GM19328 (cell line): ENCODE results near the gene LAMB4.

Experiments
- ATAC-seq: cut with Tn5 transposase; IDR thresholded peaks from one replicate; pipeline ENCODE4 v1.9.1; 2021; ENCODE audit warnings: mild to moderate bottlenecking, moderate library complexity; ENCODE audit not compliant: unreplicated experiment

The LAMB4 gene

DNA sequence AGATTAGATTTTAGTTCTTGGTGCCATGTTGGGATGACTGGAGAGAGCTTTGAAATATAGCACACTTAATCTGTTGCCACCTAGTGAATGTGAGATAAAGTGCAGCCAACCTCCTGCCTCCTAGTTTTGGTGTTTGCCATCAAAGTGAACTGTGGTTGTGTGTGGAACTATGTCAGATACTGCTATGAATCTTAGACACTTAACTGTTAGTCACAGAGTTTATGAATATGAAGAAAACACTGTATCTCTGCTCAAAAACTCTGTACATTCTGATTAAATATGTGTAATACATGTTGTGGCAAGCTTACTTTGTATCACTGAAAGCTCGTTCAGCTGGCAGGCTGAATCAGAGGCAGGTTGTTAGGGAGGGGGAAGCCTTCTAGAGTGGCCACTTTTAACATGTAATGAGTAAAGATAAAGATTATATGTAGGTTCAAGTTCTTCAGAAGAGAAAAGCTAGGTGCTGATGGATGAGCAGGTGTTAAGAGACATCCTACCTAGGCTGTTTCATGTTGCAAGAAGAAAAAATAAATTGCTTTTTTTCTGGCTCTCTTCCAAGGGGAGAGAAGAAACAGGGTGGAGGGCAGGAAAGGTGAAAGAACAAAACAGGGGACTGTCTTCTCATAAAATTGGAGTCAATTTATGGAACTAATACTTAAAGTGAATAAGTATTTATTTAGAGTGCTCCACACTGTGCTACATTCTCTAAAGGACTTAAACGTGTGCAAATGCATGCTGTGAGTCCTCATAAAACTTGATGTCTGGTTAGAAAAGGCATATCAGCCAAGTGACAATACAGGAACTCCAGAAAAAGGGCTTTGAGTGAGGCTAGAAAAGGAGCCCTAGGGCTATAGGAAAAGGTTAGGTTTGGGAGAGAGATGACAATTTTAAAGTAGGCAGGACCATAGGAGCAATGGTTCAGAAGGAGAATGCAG is 113.1 kb downstream of the LAMB4 start:
- no peak for ATAC-seq

DNA sequence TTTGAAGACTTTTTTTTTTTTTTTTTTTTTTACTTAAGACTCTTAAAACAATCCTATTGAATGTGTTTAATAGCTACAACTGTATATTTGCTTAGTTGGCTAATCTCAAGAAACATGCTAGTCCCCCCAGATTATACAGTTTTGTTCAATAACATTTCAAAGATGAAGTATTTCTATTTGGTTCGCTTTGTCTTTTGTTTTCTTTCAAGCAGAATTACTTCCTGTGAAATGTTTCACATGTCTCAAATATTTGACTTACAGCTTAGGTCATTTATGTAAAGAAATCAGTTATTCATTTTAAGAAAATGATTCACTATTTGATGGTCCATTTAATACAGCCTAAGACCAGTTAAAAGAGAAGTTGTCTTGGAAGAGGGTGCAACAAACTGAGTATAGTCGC is 114.4 kb downstream of the LAMB4 start:
- no peak for ATAC-seq

DNA sequence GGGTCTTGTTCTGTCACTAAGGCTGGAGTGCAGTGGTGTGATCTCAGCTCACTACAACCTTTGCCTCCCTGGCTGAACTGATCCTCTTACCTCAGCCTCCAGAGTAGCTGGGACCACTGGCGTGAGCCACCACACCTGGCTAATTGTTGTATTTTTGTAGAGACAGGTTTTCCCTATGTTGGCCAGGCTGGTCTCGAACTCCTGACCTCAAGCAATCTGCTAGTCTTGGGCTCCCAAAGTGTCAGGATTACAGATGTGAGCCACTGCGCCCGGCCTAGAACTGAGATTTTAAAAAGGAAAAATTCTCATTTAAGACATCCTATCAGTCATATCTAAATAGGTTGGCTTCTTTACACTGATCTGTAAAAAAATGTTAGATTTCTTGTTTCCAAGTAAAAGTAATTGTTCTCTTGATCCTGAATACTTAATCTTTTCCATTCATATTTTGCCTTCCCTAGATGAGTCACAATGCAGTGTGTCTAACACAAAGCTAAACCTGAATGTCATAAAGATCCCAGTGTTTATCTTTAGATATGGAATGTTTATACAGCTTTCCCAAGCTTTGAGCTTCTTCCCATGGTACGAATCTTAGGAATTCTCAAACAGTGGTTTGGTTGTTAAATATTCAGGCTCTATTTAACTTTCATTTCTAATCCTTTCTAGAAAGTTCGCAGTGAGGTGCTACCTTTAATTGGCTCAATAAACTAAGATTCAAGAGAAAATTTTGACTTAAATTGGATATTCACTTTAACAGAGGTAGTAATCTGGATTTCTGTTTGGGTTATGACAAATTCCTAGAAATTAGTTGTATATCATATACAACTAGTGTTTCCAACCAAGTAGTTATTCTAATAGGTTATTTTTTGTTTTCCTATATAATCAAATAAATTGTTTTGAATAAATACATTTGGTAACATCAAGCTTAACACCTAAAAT is 115.1 kb downstream of the LAMB4 start:
- ATAC-seq, result no peak

DNA sequence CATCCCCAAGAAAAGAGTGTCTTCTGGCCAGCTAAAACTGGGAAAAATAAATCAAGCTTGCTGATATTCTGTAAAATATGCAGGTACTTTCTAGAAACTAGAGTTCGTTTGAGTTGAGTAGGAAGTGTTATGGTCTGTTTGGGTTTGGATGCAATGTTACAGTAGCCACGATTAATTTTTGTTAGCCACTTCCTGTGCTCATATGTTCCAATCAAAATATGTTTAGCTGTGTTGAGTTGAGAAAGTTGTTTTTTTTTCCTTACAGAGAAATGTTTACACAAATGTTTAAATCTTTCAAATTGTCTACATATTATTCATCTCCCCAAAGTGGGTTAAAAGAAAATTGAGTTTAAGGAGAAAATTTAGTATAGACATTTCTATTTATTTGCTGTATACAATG is 115.9 kb downstream of the LAMB4 start:
- no peak for ATAC-seq

DNA sequence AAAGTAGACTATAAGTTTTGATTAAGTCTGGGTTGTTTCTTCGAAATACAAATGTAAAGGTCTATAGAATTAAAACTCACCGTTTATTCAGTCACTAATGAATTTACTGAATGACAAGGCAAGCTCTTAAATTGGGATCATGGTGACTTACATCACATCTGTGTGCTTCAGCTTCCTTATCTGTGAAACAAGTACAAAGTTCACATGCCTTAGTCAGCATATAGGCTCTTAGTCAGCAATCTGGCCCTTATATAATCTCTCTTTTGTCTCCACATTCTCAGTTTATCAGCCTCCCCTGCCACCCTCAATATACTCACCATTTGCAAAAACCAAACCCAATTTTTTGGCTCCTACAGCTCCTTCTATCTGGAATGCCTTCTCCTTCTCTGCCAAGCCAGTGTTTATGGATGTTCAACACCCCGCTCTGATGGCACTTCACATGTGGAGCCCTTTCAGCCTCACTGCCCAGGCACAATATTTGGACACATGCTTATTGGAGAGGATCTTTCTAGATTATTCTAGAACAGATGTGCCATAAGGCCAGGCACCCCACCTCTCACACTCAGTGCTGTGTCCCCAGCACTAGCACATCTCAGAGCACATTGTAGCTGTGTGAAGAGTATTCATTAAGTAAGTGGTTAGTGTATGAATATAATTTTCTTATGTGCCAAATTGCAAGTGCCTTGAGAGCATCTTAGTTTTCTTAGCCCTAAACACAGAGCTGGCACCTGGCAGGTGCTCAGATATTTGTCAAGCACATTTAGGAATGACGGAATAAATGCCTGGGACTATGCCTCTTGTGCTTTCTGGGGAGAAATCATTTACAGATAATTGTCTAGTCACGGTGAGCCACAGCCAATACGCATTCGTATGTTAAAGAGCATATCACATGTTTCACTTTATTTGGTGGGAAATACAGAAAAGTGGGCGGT is 117.4 kb downstream of the LAMB4 start:
- ATAC-seq, result no peak

DNA sequence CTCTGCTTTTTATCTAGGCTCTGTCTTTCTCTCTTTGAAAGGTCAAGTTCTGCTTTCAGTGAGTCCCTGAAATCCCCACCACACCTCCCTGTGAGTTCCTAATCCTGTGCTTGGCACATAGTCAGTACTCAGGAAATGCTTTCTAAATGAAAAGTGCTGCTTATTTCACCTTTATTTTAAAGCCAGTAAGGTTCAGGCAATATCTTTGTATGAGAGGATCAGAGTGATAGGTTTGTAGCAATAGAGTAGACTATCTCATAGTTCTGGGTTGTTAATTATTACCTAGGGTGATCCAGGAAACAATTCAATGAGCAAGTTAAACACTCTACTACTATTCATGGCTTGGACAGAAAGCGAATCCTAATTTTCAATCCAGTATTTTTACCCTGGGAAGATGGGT is 119.8 kb downstream of the LAMB4 start:
- ATAC-seq, result no peak

DNA sequence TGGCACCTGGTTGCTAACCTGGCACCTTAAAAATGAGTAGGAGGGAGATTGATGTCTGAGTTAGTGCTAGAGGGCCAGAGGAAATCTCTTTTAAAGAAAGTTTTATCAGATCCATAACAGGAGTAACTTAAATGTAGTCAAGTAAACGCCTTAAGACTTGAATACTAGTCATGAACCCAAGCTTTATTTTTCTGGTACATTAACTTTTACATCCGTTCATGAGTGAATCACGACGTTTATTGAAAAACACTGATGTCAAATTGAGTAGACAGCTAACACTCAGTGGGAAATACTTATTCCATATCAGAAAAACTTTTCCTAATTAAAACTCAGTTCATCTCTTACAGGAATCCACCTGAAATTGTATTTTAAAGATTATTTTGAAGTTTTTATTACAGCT is 120.3 kb downstream of the LAMB4 start:
- no peak for ATAC-seq

DNA sequence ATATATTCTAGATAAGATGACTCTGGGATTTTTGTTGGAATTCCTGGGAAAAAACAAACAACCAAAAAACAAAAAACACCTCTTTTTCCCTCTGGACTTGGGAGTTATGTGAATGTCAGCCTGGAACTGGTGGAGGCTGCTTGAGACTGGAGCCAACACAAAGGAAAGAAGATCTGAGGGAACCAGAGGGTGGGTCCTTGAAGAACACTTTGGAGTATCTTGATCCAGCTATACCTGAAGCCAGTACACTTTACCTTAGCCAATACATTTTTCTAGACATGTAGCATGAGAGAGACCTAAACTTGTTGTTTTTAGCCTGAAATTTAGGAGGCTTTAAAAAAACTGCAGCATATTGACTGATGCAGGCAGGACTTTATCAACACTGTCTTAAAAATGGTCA is 121.3 kb downstream of the LAMB4 start:
- no peak for ATAC-seq

DNA sequence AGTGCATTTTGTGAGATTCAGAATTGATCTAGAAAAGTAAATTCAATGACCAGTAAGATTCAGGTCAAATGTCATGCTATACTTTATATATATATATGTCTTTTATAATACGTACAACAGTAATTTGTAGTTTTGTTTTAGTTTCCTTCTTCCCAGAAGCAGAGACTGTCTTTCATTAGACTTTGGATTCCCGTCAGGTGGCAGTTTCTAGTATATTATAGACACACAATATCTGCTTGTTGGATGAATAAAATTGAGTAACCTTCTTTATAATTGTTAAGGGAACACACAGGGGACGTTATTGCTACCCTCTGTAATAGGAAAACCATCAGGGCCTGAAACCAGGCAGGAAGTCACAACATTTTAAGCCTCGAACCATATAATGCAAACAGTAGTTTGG is 121.9 kb downstream of the LAMB4 start:
- ATAC-seq, result no peak

DNA sequence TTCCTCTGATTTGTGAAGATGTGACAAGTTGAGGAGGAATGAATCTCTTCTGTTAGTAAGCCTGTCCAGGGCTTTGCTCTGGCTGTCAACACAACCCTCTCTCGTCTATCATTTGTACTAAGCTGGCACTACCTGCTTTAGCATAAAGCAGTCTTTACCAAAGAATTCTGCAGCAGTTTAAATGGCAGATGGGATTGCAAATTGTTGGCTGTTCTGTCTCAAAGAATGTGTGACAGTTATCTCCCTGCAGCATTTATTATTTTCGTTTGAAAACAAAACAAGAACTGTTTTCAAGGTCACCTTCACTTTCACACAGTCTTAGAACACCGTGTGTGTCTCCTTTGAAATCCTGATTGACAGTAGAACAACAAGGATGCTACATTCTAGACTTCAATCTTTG is 122.4 kb downstream of the LAMB4 start:
- no peak for ATAC-seq

DNA sequence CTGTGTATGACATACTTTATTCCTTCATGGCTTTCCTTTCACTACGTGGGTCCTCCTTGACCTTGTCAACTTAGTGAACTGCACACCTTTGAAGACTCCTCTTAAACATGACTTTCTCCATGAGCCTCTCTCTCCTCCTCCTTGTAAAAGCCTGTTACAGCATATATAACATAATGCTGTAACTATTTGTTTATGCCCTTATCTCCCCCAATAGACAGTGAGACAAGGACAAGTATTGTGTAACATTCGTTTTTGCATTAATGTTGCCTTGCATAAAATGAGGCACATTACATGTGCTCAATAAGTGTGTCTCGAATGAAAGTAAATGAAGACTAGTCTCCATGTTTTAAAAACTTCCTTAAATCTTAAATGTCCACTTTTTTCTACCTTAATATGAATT is 122.9 kb downstream of the LAMB4 start:
- ATAC-seq, result no peak

DNA sequence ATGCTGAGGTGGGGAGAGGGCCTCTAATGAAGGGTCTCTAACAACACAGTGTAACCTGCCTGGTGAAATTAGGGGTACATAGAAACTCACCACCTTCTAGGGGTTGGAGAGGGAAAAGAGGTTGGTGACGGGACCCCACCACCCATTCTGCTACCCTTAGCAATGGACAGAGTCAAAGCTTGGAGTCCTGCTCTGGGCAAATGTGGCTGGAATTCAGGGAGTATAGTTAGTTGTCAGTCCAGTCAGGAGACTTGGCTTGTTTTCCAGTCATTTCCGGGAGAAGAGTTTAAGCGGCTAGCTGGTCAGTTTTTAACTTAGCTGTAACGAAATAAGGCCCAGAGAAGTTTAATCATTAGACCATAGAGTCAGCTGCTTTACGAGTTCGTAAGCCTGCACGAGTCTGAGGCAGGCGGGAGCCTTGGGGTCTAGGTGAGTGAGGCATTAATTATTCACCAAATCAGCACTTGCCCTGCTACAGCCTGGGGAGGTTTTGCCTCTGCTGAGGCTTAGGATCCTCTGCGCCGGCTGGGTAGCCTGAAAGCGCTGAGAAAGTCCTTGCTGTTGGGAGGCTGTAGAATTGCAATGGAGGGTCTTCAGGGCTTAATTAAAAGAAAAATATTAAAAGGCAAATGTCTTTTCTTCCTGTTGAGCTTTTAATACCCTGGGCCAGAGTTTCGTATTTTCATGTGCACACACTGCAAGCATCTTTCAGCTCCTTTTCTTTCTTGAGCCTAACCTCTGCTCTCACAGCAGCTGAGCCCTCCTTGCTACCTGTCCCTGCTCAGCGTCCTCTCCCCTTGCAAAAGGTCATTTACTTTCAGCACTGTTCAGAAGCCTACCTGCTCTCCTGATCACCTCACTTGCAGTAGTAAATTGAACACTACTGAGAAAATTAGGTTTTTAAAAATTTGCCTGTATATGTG is 125.7 kb downstream of the LAMB4 start:
- ATAC-seq, result no peak

DNA sequence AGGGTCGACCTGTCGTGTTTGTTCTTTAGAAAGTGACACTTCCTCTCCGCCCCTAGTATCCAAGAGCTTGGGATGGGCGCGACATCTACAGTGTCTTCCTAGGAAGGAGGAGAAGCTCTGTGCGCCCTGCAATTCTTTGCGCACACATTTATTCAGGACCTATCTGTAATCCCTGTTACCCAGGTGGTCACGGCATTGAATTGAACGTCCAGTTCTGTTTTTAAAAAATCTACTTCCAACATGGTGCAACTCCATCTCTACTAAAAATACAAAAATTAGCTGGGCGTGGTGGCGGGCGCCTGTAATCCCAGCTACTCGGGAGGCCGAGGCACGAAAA is 126.6 kb downstream of the LAMB4 start:
- no peak for ATAC-seq

DNA sequence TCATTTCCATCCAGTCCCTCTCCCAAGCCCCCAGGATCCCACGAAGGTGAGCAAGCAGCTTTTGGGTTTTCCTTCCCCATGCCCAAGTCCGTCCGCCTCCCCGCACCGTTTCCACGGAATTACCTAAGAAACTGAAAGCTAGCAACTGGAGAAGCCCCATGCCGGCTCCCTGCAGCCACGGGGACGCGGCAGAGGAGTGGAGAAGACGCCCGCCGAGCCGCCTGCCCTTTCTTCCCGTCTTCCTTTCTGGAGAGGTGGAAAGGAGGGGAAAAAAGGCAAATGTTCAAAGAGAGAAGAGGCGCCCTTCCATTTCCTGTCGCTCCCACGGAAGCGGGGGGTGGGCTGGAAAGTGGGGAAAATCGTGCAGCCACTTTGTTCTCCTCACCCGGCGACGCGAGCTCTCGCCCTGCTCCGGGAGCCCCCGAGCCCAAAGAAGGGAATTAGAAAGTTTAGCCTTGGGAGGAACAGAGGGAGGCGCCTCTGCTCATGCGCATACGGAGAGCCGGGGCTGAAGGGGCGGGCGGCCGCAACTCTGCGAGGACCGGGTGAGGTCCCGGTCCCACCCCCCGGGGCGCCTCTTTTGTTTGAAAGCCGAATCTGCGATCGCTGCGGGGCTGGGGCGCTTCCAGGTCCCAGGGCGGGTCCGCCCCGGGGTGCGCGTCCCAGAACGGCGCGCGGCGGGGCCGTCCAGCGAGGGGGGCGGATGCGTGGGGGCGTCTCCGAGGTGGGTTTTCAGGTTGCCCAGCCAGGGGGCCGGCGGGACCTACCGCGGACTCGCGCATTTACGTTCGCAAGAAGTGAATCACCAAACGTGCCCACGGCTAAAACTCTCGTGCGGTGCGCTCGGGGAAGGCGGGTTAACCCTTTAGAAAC is 127.2 kb downstream of the LAMB4 start, which contains the start of gene LAMB1:
Gene LAMB1 (minus strand): TSS at position 436 of the 873 bp plus-strand sequence. CDS start 276 bp downstream, at position 160.
- ATAC-seq, result no peak

DNA sequence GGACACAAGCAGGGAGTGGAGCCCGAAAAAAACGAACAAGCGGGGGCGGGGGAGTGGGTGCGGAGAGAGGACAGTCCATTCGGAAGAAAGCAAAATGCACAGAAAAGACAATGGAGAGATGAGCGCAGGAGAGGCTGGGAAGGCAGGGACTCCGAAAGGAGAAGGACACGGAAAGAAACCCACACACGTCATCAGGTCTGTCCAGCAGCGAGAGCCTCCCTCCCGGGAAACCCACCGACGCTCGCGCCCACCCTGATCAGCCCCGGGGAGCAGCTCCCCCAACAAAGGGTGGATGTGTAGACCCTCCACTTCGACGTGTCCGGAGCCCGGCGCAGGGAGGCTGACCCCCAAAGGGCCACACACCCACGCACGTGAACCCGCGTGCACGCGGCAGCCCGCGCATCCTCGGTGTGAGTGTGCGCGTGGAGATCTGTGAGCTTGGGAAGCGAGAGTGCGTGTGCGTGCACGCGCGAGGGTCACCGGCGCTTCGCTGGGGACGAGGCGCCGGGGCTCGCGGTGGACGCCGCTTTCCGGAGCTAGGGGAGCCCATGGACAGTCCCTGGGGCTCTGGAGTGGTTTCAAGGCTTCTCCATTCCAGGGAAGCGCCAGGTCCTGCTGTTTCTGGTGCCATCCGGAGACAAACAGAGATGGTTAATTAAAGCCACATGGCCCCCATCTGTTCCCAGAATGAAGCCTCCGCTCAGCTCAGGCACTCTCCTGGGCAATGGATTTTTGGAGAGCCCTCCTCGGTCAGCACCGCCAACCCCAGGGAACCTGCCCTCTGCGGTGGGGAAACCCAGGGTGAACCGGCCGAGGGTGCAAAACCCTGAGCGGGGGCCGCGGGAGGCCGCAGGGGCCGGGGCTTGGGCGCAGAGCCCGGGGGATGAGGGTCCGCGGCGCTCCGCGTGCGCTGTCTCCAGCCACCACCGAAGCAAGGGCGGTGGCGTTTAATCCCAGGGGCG is 128.1 kb downstream of the LAMB4 start:
- no peak for ATAC-seq

DNA sequence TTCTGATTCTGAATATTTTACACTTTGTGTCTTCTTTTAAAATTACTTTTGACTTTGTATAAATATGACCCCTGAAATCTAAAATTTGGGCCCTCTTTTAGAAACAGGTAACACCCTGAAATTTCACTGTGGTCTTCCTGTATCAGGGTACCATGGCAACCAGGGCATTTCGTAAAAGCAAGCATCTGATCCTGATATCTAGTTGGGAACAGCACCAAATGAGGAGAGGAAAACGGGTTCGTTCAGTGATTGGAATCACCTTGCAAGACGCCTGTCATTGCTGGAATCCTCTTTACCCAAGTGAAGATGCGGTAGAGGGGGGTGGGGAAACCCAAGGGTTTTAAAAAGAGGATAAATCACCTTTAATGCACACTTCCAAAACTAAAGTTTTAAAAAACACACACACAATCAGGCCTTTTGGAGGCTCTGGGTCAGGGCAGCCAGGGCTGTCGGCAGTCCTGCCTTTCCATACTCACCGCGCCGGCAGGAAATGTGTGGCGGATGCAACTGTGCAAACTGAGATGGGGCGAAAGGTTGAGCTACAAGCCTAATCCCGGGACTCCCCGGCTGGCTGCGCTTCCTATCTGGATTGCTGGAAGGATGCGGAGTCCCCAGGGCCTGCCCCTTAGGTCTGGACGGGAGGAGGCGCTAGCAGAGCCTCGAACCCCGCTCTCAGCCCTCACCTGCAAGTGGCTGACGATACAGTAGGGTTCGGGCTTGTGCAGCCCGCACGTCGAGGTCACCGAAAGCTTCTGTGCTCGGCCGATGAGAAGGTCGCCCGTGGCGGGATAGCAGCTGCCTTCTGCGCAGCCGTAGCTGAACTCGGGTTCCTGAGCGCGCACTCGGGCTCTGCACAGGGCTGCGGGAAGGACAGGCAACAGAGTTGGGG is 129.0 kb downstream of the LAMB4 start:
- no peak for ATAC-seq
